ENCODE data around the gene ADISSP. TPM values are rescaled to one million over a fixed set of nuclear protein-coding genes. Genes with fewer than 3 reads are reported as not detected.

Gene ADISSP
- total and polyA plus RNA-seq, 2 of the 8 experiments (the other 6 are each of a cell fraction or from before 2014, with no cell fraction given) = 111 to 141 TPM

DNA sequence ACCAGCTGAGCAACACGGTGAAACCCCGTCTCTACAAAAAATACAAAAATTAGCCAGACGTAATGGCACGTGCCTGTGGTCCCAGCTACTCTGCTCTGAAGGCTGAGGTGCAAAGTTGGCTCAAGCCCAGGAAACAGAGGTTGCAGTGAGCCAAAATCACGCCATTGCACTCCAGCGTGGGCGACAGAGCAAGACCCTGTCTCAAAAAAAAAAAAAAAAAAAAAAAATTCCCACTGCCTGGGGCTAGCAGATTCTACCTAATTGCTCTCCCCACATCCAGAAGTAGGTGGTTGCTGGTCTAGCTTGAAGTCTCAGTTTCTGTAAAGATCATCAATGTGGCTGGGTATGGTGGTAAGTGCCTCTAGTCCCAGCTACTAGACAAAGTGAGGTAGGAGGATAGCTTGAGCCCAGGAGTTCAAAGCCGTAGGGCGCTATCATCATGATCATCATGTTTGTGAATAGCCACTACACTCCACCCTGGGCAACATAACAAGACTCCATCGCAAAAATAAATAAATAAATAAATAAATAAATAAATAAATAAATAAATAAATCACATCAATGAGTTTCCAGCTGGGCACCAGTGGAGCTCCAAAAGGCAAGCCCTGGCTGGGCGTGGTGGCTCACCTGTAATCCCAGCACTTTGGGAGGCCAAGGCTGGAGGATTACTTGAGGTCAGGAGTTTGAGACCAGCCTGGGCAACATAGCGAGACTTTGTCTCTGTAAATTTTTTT, 46.5 kb upstream of the ADISSP start (continued):
- TF ChIP-seq JUN (IDR thresholded peaks at IDR 0.05; ENCODE audit: low read depth, low read length) (no peak), FOSL1 (IDR thresholded peaks at IDR 0.05; ENCODE audit: insufficient read depth, low read depth, low read length) (no peak), SP4 (IDR thresholded peaks at IDR 0.05; ENCODE audit: low read length) (no peak), SIRT6 (IDR thresholded peaks at IDR 0.05; ENCODE audit: low read length) (no peak)
- TF ChIP-seq, protein P1, sequence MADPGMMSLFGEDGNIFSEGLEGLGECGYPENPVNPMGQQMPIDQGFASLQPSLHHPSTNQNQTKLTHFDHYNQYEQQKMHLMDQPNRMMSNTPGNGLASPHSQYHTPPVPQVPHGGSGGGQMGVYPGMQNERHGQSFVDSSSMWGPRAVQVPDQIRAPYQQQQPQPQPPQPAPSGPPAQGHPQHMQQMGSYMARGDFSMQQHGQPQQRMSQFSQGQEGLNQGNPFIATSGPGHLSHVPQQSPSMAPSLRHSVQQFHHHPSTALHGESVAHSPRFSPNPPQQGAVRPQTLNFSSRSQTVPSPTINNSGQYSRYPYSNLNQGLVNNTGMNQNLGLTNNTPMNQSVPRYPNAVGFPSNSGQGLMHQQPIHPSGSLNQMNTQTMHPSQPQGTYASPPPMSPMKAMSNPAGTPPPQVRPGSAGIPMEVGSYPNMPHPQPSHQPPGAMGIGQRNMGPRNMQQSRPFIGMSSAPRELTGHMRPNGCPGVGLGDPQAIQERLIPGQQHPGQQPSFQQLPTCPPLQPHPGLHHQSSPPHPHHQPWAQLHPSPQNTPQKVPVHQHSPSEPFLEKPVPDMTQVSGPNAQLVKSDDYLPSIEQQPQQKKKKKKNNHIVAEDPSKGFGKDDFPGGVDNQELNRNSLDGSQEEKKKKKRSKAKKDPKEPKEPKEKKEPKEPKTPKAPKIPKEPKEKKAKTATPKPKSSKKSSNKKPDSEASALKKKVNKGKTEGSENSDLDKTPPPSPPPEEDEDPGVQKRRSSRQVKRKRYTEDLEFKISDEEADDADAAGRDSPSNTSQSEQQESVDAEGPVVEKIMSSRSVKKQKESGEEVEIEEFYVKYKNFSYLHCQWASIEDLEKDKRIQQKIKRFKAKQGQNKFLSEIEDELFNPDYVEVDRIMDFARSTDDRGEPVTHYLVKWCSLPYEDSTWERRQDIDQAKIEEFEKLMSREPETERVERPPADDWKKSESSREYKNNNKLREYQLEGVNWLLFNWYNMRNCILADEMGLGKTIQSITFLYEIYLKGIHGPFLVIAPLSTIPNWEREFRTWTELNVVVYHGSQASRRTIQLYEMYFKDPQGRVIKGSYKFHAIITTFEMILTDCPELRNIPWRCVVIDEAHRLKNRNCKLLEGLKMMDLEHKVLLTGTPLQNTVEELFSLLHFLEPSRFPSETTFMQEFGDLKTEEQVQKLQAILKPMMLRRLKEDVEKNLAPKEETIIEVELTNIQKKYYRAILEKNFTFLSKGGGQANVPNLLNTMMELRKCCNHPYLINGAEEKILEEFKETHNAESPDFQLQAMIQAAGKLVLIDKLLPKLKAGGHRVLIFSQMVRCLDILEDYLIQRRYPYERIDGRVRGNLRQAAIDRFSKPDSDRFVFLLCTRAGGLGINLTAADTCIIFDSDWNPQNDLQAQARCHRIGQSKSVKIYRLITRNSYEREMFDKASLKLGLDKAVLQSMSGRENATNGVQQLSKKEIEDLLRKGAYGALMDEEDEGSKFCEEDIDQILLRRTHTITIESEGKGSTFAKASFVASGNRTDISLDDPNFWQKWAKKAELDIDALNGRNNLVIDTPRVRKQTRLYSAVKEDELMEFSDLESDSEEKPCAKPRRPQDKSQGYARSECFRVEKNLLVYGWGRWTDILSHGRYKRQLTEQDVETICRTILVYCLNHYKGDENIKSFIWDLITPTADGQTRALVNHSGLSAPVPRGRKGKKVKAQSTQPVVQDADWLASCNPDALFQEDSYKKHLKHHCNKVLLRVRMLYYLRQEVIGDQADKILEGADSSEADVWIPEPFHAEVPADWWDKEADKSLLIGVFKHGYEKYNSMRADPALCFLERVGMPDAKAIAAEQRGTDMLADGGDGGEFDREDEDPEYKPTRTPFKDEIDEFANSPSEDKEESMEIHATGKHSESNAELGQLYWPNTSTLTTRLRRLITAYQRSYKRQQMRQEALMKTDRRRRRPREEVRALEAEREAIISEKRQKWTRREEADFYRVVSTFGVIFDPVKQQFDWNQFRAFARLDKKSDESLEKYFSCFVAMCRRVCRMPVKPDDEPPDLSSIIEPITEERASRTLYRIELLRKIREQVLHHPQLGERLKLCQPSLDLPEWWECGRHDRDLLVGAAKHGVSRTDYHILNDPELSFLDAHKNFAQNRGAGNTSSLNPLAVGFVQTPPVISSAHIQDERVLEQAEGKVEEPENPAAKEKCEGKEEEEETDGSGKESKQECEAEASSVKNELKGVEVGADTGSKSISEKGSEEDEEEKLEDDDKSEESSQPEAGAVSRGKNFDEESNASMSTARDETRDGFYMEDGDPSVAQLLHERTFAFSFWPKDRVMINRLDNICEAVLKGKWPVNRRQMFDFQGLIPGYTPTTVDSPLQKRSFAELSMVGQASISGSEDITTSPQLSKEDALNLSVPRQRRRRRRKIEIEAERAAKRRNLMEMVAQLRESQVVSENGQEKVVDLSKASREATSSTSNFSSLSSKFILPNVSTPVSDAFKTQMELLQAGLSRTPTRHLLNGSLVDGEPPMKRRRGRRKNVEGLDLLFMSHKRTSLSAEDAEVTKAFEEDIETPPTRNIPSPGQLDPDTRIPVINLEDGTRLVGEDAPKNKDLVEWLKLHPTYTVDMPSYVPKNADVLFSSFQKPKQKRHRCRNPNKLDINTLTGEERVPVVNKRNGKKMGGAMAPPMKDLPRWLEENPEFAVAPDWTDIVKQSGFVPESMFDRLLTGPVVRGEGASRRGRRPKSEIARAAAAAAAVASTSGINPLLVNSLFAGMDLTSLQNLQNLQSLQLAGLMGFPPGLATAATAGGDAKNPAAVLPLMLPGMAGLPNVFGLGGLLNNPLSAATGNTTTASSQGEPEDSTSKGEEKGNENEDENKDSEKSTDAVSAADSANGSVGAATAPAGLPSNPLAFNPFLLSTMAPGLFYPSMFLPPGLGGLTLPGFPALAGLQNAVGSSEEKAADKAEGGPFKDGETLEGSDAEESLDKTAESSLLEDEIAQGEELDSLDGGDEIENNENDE (IDR thresholded peaks at IDR 0.05; ENCODE audit: insufficient replicate concordance, low read length) = no peak
